ENCODE measurements around the gene ARHGEF1. TPM values are rescaled to one million over a fixed set of nuclear protein-coding genes. Genes with fewer than 3 reads are reported as not detected.

Gene ARHGEF1
- total RNA-seq, 4 donors from 2014 or later, result 12.1 to 21.6 (median 15.5) TPM

DNA sequence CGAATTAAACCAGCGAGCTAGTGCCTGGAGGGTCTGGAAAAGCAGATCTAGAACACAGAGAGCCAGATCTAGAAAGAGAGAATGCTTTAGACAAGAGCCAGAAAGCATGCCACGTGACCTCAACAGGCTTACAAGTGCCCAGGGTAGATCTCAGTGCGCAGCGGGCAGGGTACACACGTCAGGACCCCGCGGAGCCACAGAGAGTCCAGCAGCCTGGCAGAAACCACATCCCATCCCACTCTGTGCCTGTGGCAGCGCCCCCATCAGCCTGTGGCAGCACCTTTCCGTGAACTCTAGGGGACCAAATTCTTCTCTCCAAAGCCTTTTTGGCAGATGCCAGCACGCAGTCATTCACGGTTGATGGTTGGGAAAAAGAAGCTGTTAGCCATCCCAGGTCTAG lies 5.9 kb downstream of the ARHGEF1 start:
- TF ChIP-seq POLR2A (IDR thresholded peaks at IDR 0.05) (no peak), CTCF (IDR thresholded peaks at IDR 0.05 in 4 of 5, conservative IDR thresholded peaks at IDR 0.05 in 1 of 5) (no peak)
- no peaks in the 10 kb centered on the region for H3K27me3 ChIP-seq
- intact Hi-C loops (cut with DNase I; ENCODE audit: low total_unique reads) (loop anchor here (10.0 kb wide), 1 partner anchor 1604 kb away; the partner anchor contains the start of gene AKT2), in situ Hi-C loops (cut with MboI; ENCODE audit: low sequenced_read_pairs in 4 of 4) (no loop called here)
- ATAC-seq (no peak), DNase-seq (no peak)
- H3K4me1 ChIP-seq, result peaks cover 12 to 16% of the 10 kb centered on the region in 2 donors
- no peak overlapping the region for H3K4me3 ChIP-seq
- H3K9me3 ChIP-seq, result no peaks in the 10 kb centered on the region
- H3K36me3 ChIP-seq, result peaks cover 0 to 22% of the 10 kb centered on the region in 2 donors
- H3K27ac ChIP-seq, result no peak overlapping the region

DNA sequence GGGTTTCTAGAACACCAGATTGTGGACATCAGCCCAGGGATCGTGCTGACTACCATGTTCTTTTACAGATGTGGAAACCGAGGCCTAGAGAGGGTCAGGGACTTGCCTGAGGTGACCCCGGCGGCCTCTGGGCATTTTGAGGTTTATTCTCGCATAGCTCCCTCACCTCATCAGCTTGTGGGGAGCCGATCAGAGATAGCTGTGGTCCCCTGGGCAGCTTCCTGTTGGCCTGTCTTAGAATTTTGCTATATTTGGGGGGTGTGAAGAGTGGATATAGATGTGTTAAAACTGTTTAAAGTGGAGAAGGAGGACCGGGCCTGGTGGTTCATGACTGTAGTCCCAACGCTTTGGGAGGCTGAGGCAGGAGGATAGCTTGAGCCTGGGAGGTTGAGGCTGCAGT lies 6.9 kb downstream of the ARHGEF1 start:
- intact Hi-C loops (cut with DNase I; ENCODE audit: low total_unique reads) (loop anchor here (10.0 kb wide), 1 partner anchor 1605 kb away; the partner anchor contains the start of gene AKT2), in situ Hi-C loops (cut with MboI; ENCODE audit: low sequenced_read_pairs in 4 of 4) (no loop called here)
- no peaks in the 10 kb centered on the region for H3K27me3 ChIP-seq
- DNase-seq (no peak), ATAC-seq (no peak)
- peaks cover 7 to 11% of the 10 kb centered on the region in 2 donors for H3K4me1 ChIP-seq
- peaks cover 0 to 27% of the 10 kb centered on the region in 2 donors for H3K36me3 ChIP-seq
- H3K27ac ChIP-seq, result no peak overlapping the region
- H3K4me3 ChIP-seq, result no peak overlapping the region
- no peaks in the 10 kb centered on the region for H3K9me3 ChIP-seq
- TF ChIP-seq POLR2A (IDR thresholded peaks at IDR 0.05), result no peak
- no peak for TF ChIP-seq CTCF (IDR thresholded peaks at IDR 0.05 in 4 of 5, conservative IDR thresholded peaks at IDR 0.05 in 1 of 5)

- no peaks in the 10 kb centered on the region for H3K27me3 ChIP-seq
- DNase-seq (no peak), ATAC-seq (no peak)
- H3K4me1 ChIP-seq, result peaks cover 3 to 8% of the 10 kb centered on the region in 2 donors
- peaks cover 0 to 37% of the 10 kb centered on the region in 2 donors for H3K36me3 ChIP-seq
- intact Hi-C loops (cut with DNase I; ENCODE audit: low total_unique reads), result no loop called here
- no peak overlapping the region for H3K27ac ChIP-seq
- H3K4me3 ChIP-seq, result no peak overlapping the region
- in situ Hi-C loops (cut with MboI; ENCODE audit: low sequenced_read_pairs in 4 of 4), result no loop called here
- no peaks in the 10 kb centered on the region for H3K9me3 ChIP-seq
- TF ChIP-seq CTCF (IDR thresholded peaks at IDR 0.05 in 4 of 5, conservative IDR thresholded peaks at IDR 0.05 in 1 of 5), result no peak
- no peak for TF ChIP-seq POLR2A (IDR thresholded peaks at IDR 0.05)
Measured at GRCh38 chr19:41890936-41891335, 8.0 kb downstream of the ARHGEF1 start.

- ATAC-seq (no peak), DNase-seq (no peak)
- TF ChIP-seq CTCF (IDR thresholded peaks at IDR 0.05 in 4 of 5, conservative IDR thresholded peaks at IDR 0.05 in 1 of 5) (no peak), POLR2A (IDR thresholded peaks at IDR 0.05) (no peak)
- in situ Hi-C loops (cut with MboI; ENCODE audit: low sequenced_read_pairs in 4 of 4) (no loop called here), intact Hi-C loops (cut with DNase I; ENCODE audit: low total_unique reads) (no loop called here)
- Histone ChIP-seq H3K36me3 (peaks cover 0 to 43% of the 10 kb centered on the region in 2 donors), H3K27me3 (no peaks in the 10 kb centered on the region), H3K27ac (no peak overlapping the region), H3K9me3 (no peaks in the 10 kb centered on the region), H3K4me3 (no peak overlapping the region), H3K4me1 (no peaks in the 10 kb centered on the region)
Measured at GRCh38 chr19:41892173-41892902, 9.4 kb downstream of the ARHGEF1 start.
